ENCODE measurements around the gene BIN1. TPM values are rescaled to one million over a fixed set of nuclear protein-coding genes. Genes with fewer than 3 reads are reported as not detected.

Gene BIN1
- polyA plus RNA-seq, 1 of the 3 experiments (the other 2 are of a cell fraction): 40.3 TPM

DNA sequence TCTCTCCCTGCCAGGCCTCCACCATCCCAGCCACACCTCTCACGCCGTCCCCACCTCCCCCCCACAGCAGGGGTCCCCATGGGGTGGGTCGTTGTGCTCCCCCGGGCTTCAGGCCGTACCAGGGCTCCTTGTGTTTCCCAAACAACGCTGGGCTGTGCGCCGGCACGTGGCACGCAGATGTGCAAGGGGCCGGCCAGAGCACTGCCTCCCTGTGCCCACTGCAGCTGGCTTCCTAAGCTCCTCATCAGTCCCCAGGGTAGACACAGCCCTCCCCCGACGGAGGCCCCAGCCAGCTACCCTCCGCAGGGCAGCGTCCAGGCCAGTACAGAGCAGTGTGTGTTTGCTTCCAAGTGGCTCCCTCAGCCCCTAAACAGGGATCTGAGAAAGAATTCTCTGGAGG, 34.0 kb downstream of the BIN1 start (continued):
- TF ChIP-seq SIN3A (IDR thresholded peaks at IDR 0.05; ENCODE audit: borderline replicate concordance, low read depth, low read length) (no peak), FOSL2 (IDR thresholded peaks at IDR 0.05; ENCODE audit: borderline replicate concordance, low read depth) (no peak), MXI1 (IDR thresholded peaks at IDR 0.05; ENCODE audit: low read depth, low read length) (peak; percentile 78), CHD2 (IDR thresholded peaks at IDR 0.05; ENCODE audit: low read length, partially characterized antibody) (peak; percentile 65), RAD21 (IDR thresholded peaks at IDR 0.05; ENCODE audit: low read length) (peak; percentile 23; the same call in 1 of the 2 replicates), GABPA (IDR thresholded peaks at IDR 0.05; ENCODE audit: low read depth) (no peak), NRF1 (IDR thresholded peaks at IDR 0.05; ENCODE audit: low read depth, low read length) (no peak), FOXM1 (IDR thresholded peaks at IDR 0.05; ENCODE audit: low read depth) (no peak), TAF1 (IDR thresholded peaks at IDR 0.05; ENCODE audit: borderline replicate concordance, low read depth, low read length) (no peak), TEAD4 (IDR thresholded peaks at IDR 0.05; ENCODE audit: borderline replicate concordance, insufficient read depth) (no peak)
- TF ChIP-seq, protein P1, sequence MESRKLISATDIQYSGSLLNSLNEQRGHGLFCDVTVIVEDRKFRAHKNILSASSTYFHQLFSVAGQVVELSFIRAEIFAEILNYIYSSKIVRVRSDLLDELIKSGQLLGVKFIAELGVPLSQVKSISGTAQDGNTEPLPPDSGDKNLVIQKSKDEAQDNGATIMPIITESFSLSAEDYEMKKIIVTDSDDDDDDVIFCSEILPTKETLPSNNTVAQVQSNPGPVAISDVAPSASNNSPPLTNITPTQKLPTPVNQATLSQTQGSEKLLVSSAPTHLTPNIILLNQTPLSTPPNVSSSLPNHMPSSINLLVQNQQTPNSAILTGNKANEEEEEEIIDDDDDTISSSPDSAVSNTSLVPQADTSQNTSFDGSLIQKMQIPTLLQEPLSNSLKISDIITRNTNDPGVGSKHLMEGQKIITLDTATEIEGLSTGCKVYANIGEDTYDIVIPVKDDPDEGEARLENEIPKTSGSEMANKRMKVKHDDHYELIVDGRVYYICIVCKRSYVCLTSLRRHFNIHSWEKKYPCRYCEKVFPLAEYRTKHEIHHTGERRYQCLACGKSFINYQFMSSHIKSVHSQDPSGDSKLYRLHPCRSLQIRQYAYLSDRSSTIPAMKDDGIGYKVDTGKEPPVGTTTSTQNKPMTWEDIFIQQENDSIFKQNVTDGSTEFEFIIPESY (IDR thresholded peaks at IDR 0.05; ENCODE audit: borderline replicate concordance, low read depth): no peak
- TF ChIP-seq, protein P2, sequence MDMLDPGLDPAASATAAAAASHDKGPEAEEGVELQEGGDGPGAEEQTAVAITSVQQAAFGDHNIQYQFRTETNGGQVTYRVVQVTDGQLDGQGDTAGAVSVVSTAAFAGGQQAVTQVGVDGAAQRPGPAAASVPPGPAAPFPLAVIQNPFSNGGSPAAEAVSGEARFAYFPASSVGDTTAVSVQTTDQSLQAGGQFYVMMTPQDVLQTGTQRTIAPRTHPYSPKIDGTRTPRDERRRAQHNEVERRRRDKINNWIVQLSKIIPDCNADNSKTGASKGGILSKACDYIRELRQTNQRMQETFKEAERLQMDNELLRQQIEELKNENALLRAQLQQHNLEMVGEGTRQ (IDR thresholded peaks at IDR 0.05; ENCODE audit: borderline replicate concordance, low read depth, low read length): no peak

DNA sequence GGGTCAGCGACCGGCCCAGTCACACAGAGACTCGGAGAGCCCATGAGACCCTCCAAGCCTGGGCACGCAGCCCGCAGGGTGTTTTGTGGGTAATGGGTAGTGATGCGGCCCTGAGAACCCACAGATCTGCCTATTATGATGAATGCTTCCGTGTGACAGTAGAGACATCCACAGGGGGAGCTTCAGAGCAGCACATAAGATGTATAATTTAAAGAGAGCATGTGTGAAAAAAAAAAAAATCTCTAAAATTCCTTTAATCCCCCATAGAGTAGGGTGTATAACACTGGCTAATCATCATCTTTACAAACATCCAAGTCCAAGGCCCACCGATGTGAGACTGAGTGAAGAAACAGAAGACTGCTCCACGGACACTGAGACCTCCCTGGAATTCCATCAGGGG, 34.6 kb downstream of the BIN1 start:
- Histone ChIP-seq H3K4me2 (no peak overlapping the region), H3K4me3 (ENCODE audit: low read depth in 2 of 2, low read length in 1 of 2) (no peak overlapping the region), H3K36me3 (replicated peaks in 1 of 2; ENCODE audit: control insufficient read depth in 1 of 2, insufficient read depth in 2 of 2, low read length in 1 of 2) (peaks cover 0 to 8% of the 10 kb centered on the region in 2 experiments), H3K4me1 (ENCODE audit: control insufficient read depth in 1 of 2, insufficient read depth in 2 of 2, low read depth in 1 of 2, low read length in 1 of 2) (peaks cover 0 to 42% of the 10 kb centered on the region in 2 experiments; a peak in 1 of 4 replicates), H2AFZ (ENCODE audit: low read depth) (no peak overlapping the region), H3K27ac (ENCODE audit: low read depth in 2 of 2, low read length in 1 of 2) (peak overlapping the region in 1 of 2 experiments; percentile 78; a peak in 2 of 4 replicates), H3K27me3 (ENCODE audit: insufficient read depth) (no peaks in the 10 kb centered on the region), H3F3A (replicated peaks; ENCODE audit: insufficient read depth) (no peaks in the 10 kb centered on the region), H3K9me3 (no peaks in the 10 kb centered on the region), H4K20me1 (ENCODE audit: insufficient read depth) (no peaks in the 10 kb centered on the region), H3K9ac (no peak overlapping the region), H3K9me2 (no peaks in the 10 kb centered on the region), H3K79me2 (ENCODE audit: insufficient read depth) (no peaks in the 10 kb centered on the region)
- no peak for DNase-seq
- TF ChIP-seq, protein P3, sequence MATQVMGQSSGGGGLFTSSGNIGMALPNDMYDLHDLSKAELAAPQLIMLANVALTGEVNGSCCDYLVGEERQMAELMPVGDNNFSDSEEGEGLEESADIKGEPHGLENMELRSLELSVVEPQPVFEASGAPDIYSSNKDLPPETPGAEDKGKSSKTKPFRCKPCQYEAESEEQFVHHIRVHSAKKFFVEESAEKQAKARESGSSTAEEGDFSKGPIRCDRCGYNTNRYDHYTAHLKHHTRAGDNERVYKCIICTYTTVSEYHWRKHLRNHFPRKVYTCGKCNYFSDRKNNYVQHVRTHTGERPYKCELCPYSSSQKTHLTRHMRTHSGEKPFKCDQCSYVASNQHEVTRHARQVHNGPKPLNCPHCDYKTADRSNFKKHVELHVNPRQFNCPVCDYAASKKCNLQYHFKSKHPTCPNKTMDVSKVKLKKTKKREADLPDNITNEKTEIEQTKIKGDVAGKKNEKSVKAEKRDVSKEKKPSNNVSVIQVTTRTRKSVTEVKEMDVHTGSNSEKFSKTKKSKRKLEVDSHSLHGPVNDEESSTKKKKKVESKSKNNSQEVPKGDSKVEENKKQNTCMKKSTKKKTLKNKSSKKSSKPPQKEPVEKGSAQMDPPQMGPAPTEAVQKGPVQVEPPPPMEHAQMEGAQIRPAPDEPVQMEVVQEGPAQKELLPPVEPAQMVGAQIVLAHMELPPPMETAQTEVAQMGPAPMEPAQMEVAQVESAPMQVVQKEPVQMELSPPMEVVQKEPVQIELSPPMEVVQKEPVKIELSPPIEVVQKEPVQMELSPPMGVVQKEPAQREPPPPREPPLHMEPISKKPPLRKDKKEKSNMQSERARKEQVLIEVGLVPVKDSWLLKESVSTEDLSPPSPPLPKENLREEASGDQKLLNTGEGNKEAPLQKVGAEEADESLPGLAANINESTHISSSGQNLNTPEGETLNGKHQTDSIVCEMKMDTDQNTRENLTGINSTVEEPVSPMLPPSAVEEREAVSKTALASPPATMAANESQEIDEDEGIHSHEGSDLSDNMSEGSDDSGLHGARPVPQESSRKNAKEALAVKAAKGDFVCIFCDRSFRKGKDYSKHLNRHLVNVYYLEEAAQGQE (IDR thresholded peaks at IDR 0.05; ENCODE audit: low read depth, low read length): no peak
- peak; percentile 46 for TF ChIP-seq RAD21 (IDR thresholded peaks at IDR 0.05; ENCODE audit: low read length)
- no peak for TF ChIP-seq NFIC (IDR thresholded peaks at IDR 0.05; ENCODE audit: borderline replicate concordance)
- TF ChIP-seq, protein P4, sequence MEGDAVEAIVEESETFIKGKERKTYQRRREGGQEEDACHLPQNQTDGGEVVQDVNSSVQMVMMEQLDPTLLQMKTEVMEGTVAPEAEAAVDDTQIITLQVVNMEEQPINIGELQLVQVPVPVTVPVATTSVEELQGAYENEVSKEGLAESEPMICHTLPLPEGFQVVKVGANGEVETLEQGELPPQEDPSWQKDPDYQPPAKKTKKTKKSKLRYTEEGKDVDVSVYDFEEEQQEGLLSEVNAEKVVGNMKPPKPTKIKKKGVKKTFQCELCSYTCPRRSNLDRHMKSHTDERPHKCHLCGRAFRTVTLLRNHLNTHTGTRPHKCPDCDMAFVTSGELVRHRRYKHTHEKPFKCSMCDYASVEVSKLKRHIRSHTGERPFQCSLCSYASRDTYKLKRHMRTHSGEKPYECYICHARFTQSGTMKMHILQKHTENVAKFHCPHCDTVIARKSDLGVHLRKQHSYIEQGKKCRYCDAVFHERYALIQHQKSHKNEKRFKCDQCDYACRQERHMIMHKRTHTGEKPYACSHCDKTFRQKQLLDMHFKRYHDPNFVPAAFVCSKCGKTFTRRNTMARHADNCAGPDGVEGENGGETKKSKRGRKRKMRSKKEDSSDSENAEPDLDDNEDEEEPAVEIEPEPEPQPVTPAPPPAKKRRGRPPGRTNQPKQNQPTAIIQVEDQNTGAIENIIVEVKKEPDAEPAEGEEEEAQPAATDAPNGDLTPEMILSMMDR (IDR thresholded peaks at IDR 0.05): 0 out of 2 replicates have a peak, but pooled peaks have one; percentile 8
- 0 out of 2 replicates have a peak, but pooled peaks have one; percentile 10 for TF ChIP-seq SMC3 (IDR thresholded peaks at IDR 0.05; ENCODE audit: low read depth, low read length)
- POLR2A ChIA-PET: interaction anchor here (1.4 kb wide), 1 partner anchor 33 kb away, joined by 5 read pairs; no protein-coding TSS in a partner anchor
- CTCF ChIA-PET: interaction anchor here (0.8 to 6.2 kb wide), 7 partner anchors 10 to 125 kb away, joined by 3 to 80 read pairs (median 5); no protein-coding TSS in a partner anchor
- WGBS (ENCODE audit: low lambda C conversion rate): 85% methylated on average over 9 of the region's 9 CpGs
